Right lobe of liver (tissue), 6 donors: Measurements from ENCODE around the gene HIF1A. TPM values are rescaled to one million over a fixed set of nuclear protein-coding genes. Genes with fewer than 3 reads are reported as not detected.
A peak's percentile ranks its signal among the peaks of the same experiment; 100 is the strongest.

Experiments
- ATAC-seq, 4 donors: fragments of 200-7000 bp; cut with Tn5 transposase; one replicate each; pipeline ENCODE4 v1.9.1; 2020; ENCODE audit warnings: mild to moderate bottlenecking in 4 of 4, moderate library complexity in 4 of 4
- DNase-seq, 3 donors: peaks; one replicate each; pipeline ENCODE4 v3.0.0-alpha.2; 2020
- H3K27ac ChIP-seq, 3 donors: fragments of 200-600 bp; one replicate each; pipeline ENCODE4 v1.8.0; 2022
- H3K27me3 ChIP-seq, 2 donors: fragments of 200-600 bp; one replicate each; pipeline ENCODE4 v1.8.0; 2022
- H3K36me3 ChIP-seq, 4 donors: fragments of 200-600 bp; sonication (generic) in 1 of 4; one replicate each; pipeline versions ENCODE4 v1.5.1 to v1.8.0; 2017 to 2022; ENCODE audit warnings: control low read depth in 1 of 4
- H3K4me1 ChIP-seq, 4 donors: fragments of 200-600 bp; sonication (generic) in 1 of 4; one replicate each; pipeline versions ENCODE4 v1.5.1 to v1.8.0; 2017 to 2022; ENCODE audit warnings: control low read depth in 1 of 4
- H3K4me3 ChIP-seq, 3 donors: fragments of 200-600 bp; one replicate each; pipeline ENCODE4 v1.8.0; 2022
- H3K9me3 ChIP-seq, 4 donors: fragments of 200-600 bp; sonication (generic) in 1 of 4; one replicate each; pipeline versions ENCODE4 v1.5.1 to v1.8.0; 2017 to 2022; ENCODE audit warnings: control low read depth in 1 of 4
- CTCF ChIP-seq, 4 donors: fragments of 200-600 bp in 3 of 4; fragments of 450-650 bp in 1 of 4; IDR thresholded peaks; one replicate each; pipeline versions ENCODE4 v1.5.1 to v1.8.0; 2016 to 2022; ENCODE audit warnings: antibody characterized with exemption in 4 of 4, mild to moderate bottlenecking in 2 of 4
- POLR2A ChIP-seq: fragments of 450-650 bp; IDR thresholded peaks from one replicate; pipeline ENCODE4 v1.6.1; 2017; ENCODE audit warnings: antibody characterized with exemption, mild to moderate bottlenecking
- WGBS: methylation state at CpG from one replicate; pipeline ENCODE4 v1.1.6; 2018; ENCODE audit warnings: low coverage, low lambda C conversion rate; ENCODE audit not compliant: insufficient coverage; ENCODE audit errors: missing lambda C conversion rate; 5-methylcytosine and 5-hydroxymethylcytosine counted together
- intact Hi-C, 2 donors: fragments of 100-400 bp; cut with DNase I; formaldehyde crosslinking; loops; one replicate each; pipeline versions ENCODE4 v1.11.2 to v1.14.1; 2022
- total RNA-seq, 6 experiments: library from RNA; depleted of rRNA in 2 of 6; stranded (reverse); fragments of >200 nt in 2 of 6; fragmentation: NEBNext Ultra II Directional in 3 of 6; extraction: Animal tissue kit (Norgen Biotek cat#: 25700) in 3 of 6; gene quantifications; one replicate each; pipeline versions ENCODE4 v1.1.0 to v1.2.4, GENCODE V29; 2016 to 2023
- donor health status: DM: no; HTN: yes; CAD: no.
- donor health status: DM: no; HTN: no; CAD: no.
- donor health status: DM: no; HTN: no; CAD: no.
- donor health status: DM: no; HTN: yes; CAD: no.
- donor health status: DM: no; HTN: yes; CAD: no.

The HIF1A gene
- total RNA-seq, 6 experiments from 2014 or later = 15.9 to 117 (median 31.9) TPM

GRCh38 chr14:61746881-61747280 lies 51.6 kb downstream of the HIF1A start:
- peaks cover 0 to 60% (median 12%) of the 10 kb centered on the region in 4 donors for H3K36me3 ChIP-seq

GRCh38 chr14:61747342-61747741 lies 52.0 kb downstream of the HIF1A start:
- 73% methylated on average over 3 of the region's 3 CpGs for whole genome bisulfite sequencing

More at GRCh38 chr14:61746881-61747280, 51.6 kb downstream of the HIF1A start:
- no peaks in the 10 kb centered on the region for H3K9me3 ChIP-seq
- H3K4me3 ChIP-seq = no peak overlapping the region
- no peak overlapping the region for H3K27ac ChIP-seq
- DNase-seq (no peak), ATAC-seq (no peak)
- no peak for TF ChIP-seq CTCF (IDR thresholded peaks at IDR 0.05)
- no peak for TF ChIP-seq POLR2A
- H3K4me1 ChIP-seq = peaks cover 0 to 2% (median 0%) of the 10 kb centered on the region in 4 donors
- H3K27me3 ChIP-seq = no peaks in the 10 kb centered on the region
- intact Hi-C loops = no loop called here

DNA sequence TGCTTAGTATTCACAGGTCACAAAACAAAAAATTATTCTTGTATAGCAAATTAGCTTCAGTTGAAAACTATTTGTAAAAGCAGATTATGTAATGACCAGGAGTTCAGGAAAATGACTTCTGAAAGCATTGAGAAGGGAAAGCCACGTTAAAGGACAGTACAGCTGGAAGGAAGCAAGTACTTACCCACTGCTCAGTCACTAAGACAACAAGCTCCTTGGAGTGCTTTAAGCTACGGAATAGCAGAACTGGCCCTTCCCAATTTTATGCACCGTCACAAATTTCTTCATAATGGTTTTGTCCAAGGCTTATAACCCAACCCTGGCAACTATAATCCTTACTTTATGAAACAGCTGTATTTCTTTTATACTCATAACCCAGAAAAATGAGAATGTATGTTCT lies 54.0 kb downstream of the HIF1A start:
- peaks cover 0 to 2% (median 0%) of the 10 kb centered on the region in 4 donors for H3K4me1 ChIP-seq
- ATAC-seq = peak in 3 of 4 donors; percentile 23 to 47 (median 44)
- no peak overlapping the region for H3K4me3 ChIP-seq
- intact Hi-C loops = no loop called here
- no peak for DNase-seq
- H3K27me3 ChIP-seq = no peaks in the 10 kb centered on the region
- 51% methylated on average over 3 of the region's 3 CpGs for WGBS
- H3K36me3 ChIP-seq = peaks cover 0 to 42% (median 10%) of the 10 kb centered on the region in 4 donors
- H3K27ac ChIP-seq = peak overlapping the region in 1 of 3 donors; percentile 49
- TF ChIP-seq POLR2A (peak; percentile 20), CTCF (IDR thresholded peaks at IDR 0.05) (no peak)
- H3K9me3 ChIP-seq = no peaks in the 10 kb centered on the region

More at GRCh38 chr14:61747342-61747741, 52.0 kb downstream of the HIF1A start:
- Histone ChIP-seq H3K27me3 (no peaks in the 10 kb centered on the region), H3K36me3 (peaks cover 0 to 55% (median 12%) of the 10 kb centered on the region in 4 donors), H3K4me1 (peaks cover 0 to 2% (median 0%) of the 10 kb centered on the region in 4 donors), H3K4me3 (no peak overlapping the region), H3K27ac (no peak overlapping the region), H3K9me3 (no peaks in the 10 kb centered on the region)
- no peak for DNase-seq
- intact Hi-C loops = no loop called here
- no peak for ATAC-seq
- no peak for TF ChIP-seq CTCF (IDR thresholded peaks at IDR 0.05)
- no peak for TF ChIP-seq POLR2A

DNA sequence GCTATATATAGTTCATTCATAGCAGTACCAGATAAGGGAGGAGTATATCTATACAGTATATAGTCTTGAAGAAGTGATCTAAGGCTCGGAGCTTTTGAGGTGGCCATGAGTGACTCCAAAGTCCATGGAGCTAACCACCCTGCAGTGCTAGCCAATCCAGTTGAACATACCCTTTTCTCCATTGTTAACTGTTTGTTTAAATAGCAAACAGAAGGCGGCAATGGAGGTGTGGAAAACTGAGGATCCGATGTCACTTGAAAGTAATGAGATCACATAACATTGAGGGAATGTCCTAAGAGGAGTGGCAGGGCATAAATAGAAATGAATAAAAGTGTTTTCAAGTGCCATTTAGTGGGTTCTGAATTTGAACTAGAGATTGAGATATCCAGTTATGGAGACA lies 54.6 kb downstream of the HIF1A start:
- 84% methylated on average over 3 of the region's 3 CpGs for WGBS
- H3K27ac ChIP-seq = peak overlapping the region in 2 of 3 donors; percentile 49 to 58

More for the DNA sequence above, 54.6 kb downstream of the HIF1A start:
- Histone ChIP-seq H3K4me1 (peaks cover 0 to 2% (median 0%) of the 10 kb centered on the region in 4 donors), H3K9me3 (no peaks in the 10 kb centered on the region), H3K27me3 (no peaks in the 10 kb centered on the region), H3K4me3 (peak overlapping the region in 1 of 3 donors; percentile 14), H3K36me3 (peaks cover 0 to 36% (median 10%) of the 10 kb centered on the region in 4 donors)
- TF ChIP-seq CTCF (IDR thresholded peaks at IDR 0.05) = no peak
- TF ChIP-seq POLR2A = no peak
- DNase-seq = no peak
- peak in 1 of 4 donors; percentile 3 for ATAC-seq
- intact Hi-C loops = loop anchor here in 1 of 2 donors (10.0 kb wide), 1 partner anchor 285 kb away; no protein-coding TSS in a partner anchor
